A549 (cell line): ENCODE results near the gene ANKS1B. TPM values are rescaled to one million over a fixed set of nuclear protein-coding genes. Genes with fewer than 3 reads are reported as not detected.

Source experiments
- ATAC-seq, 2 experiments: fragments of 200-7000 bp in 1 of 2; fragments of >200 bp in 1 of 2; cut with Nextera tagmentation in 1 of 2; cut with Tn5 transposase in 1 of 2; 3 replicates each; pipeline versions ENCODE4 v1.8.0 to v1.9.1; 2018 to 2020; ENCODE audit warnings: mild to moderate bottlenecking in 1 of 2, moderate library complexity in 1 of 2
- CTCF ChIA-PET: fragments of 300-600 bp; sonication (Branson Sonifier 250); formaldehyde crosslinking; extraction: SDS; loops from one replicate; lab custom pipeline; 2021; ENCODE audit warnings: antibody characterized with exemption, inconsistent platforms; lab: Yijun Ruan, JAX
- POLR2A ChIA-PET: fragments of 350-600 bp; formaldehyde crosslinking; extraction: SDS; loops from one replicate; lab custom pipeline; 2021; ENCODE audit warnings: antibody characterized with exemption, inconsistent platforms; lab: Yijun Ruan, JAX
- DNase-seq, 2 experiments: peaks; one replicate each; pipeline versions ENCODE4 v3.0.0 to v3.0.0-alpha.2; 2011 to 2016; ENCODE audit warnings: low read depth in 1 of 2, low spot score in 1 of 2
- FAIRE-seq: peaks from 2 replicates; lab custom pipeline; 2011; peaks lifted over from hg19 to GRCh38; lab: Jason Lieb, UNC
- H3K27ac ChIP-seq, 2 experiments: fragments of >200 bp; sonication (Bioruptor Twin); formaldehyde crosslinking; 3 replicates each; pipeline ENCODE4 v1.5.1; 2016 to 2017
- H3K4me1 ChIP-seq: fragments of >200 bp; sonication (Bioruptor Twin); formaldehyde crosslinking; 3 replicates; pipeline ENCODE4 v1.6.1; 2016
- H3K4me2 ChIP-seq: fragments of >200 bp; sonication (Bioruptor Twin); formaldehyde crosslinking; 3 replicates; pipeline ENCODE4 v1.6.1; 2016
- H3K4me3 ChIP-seq: fragments of >200 bp; sonication (Bioruptor Twin); formaldehyde crosslinking; 3 replicates; pipeline ENCODE4 v1.5.1; 2016
- H3K9me3 ChIP-seq: fragments of >200 bp; sonication (Bioruptor Twin); formaldehyde crosslinking; 3 replicates; pipeline ENCODE4 v1.6.1; 2016
- ATOH8 ChIP-seq: fragments of 250-450 bp; sonication (Bioruptor Pico); IDR thresholded peaks from 2 replicates; pipeline ENCODE4 v1.5.0; 2020; ENCODE audit warnings: low read depth, mild to moderate bottlenecking, moderate library complexity
- BCL3 ChIP-seq: fragments of >200 bp; sonication (Bioruptor Twin); formaldehyde crosslinking; IDR thresholded peaks from 3 replicates; pipeline ENCODE4 v1.6.1; 2016
- CBX2 ChIP-seq: fragments of 200-600 bp; sonication (generic); IDR thresholded peaks from 2 replicates; pipeline ENCODE4 v1.6.1; 2016; ENCODE audit warnings: low read depth, mild to moderate bottlenecking, borderline replicate concordance
- CBX8 ChIP-seq: fragments of 200-600 bp; sonication (generic); IDR thresholded peaks from 2 replicates; pipeline ENCODE4 v1.6.1; 2016
- CEBPB ChIP-seq, 2 experiments: fragments of >200 bp in 1 of 2; sonication (Bioruptor Twin) in 1 of 2; formaldehyde crosslinking in 1 of 2; IDR thresholded peaks; 2 replicates each; pipeline ENCODE4 v1.6.1; 2012 to 2016
- CHD2 ChIP-seq: fragments of 150-350 bp; IDR thresholded peaks from 2 replicates; pipeline ENCODE4 v1.6.1; 2014; ENCODE audit warnings: low read length; ENCODE audit not compliant: partially characterized antibody
- CHD4 ChIP-seq: fragments of 200-600 bp; sonication (generic); IDR thresholded peaks from 2 replicates; pipeline ENCODE4 v1.6.1; 2016; ENCODE audit warnings: antibody characterized with exemption, mild to moderate bottlenecking, borderline replicate concordance
- ESRRA ChIP-seq: fragments of 150-350 bp; IDR thresholded peaks from 2 replicates; pipeline ENCODE4 v1.6.1; 2014; ENCODE audit warnings: mild to moderate bottlenecking, low read length, borderline replicate concordance
- FOSB ChIP-seq: fragments of 250-450 bp; sonication (Bioruptor Pico); IDR thresholded peaks from 2 replicates; pipeline ENCODE4 v1.5.0; 2020; ENCODE audit warnings: mild to moderate bottlenecking, moderate library complexity
- GATA3 ChIP-seq: IDR thresholded peaks from 2 replicates; pipeline ENCODE4 v1.6.1; 2012; ENCODE audit warnings: borderline replicate concordance
- HEYL ChIP-seq: fragments of 250-450 bp; sonication (Bioruptor Pico); IDR thresholded peaks from 2 replicates; pipeline ENCODE4 v1.8.0; 2021; ENCODE audit warnings: mild to moderate bottlenecking, moderate library complexity
- HOXA7 ChIP-seq: fragments of 250-450 bp; sonication (Bioruptor Pico); IDR thresholded peaks from 2 replicates; pipeline ENCODE4 v1.5.0; 2020; ENCODE audit warnings: mild to moderate bottlenecking, moderate library complexity
- JUN ChIP-seq, 2 experiments: fragments of >200 bp; sonication (Bioruptor Twin); formaldehyde crosslinking; IDR thresholded peaks; 2 replicates in 1 of 2; 3 replicates in 1 of 2; pipeline ENCODE4 v1.6.1; 2016 to 2017
- MAFK ChIP-seq: fragments of 450-650 bp; IDR thresholded peaks from 2 replicates; pipeline ENCODE4 v1.6.1; 2014; ENCODE audit not compliant: partially characterized antibody
- MAZ ChIP-seq: fragments of 150-350 bp; IDR thresholded peaks from 2 replicates; pipeline ENCODE4 v1.6.1; 2014; ENCODE audit warnings: antibody characterized with exemption, low read depth, low read length, borderline replicate concordance
- MYC ChIP-seq: IDR thresholded peaks from 2 replicates; pipeline ENCODE4 v1.6.1; 2012; ENCODE audit warnings: mild to moderate bottlenecking, inconsistent platforms, low read length, improper control_type of control experiment, borderline replicate concordance
- NFE2L2 ChIP-seq: fragments of 150-350 bp; conservative IDR thresholded peaks from 2 replicates; pipeline ENCODE4 v1.6.1; 2014; ENCODE audit warnings: low read length
- NR3C1 ChIP-seq: fragments of >200 bp; sonication (Bioruptor Twin); formaldehyde crosslinking; IDR thresholded peaks from 3 replicates; pipeline ENCODE4 v1.6.1; 2017
- PBX3 ChIP-seq: IDR thresholded peaks from 2 replicates; pipeline ENCODE4 v1.6.1; 2012
- PHF8 ChIP-seq: fragments of 200-600 bp; sonication (generic); IDR thresholded peaks from 2 replicates; pipeline ENCODE4 v1.6.1; 2016; ENCODE audit warnings: low read depth, mild to moderate bottlenecking, antibody characterized with exemption, moderate library complexity, borderline replicate concordance
- POLR2A ChIP-seq: IDR thresholded peaks from 2 replicates; pipeline ENCODE4 v1.6.1; 2012; ENCODE audit warnings: mild to moderate bottlenecking, low read length
- POLR2AphosphoS2 ChIP-seq: conservative IDR thresholded peaks from 2 replicates; pipeline ENCODE4 v1.6.1; 2012; ENCODE audit warnings: low read length, improper control_type of control experiment, inconsistent platforms
- RAD21 ChIP-seq, 2 experiments: fragments of >200 bp in 1 of 2; sonication (Bioruptor Twin) in 1 of 2; formaldehyde crosslinking in 1 of 2; IDR thresholded peaks in 1 of 2; conservative IDR thresholded peaks in 1 of 2; 2 replicates in 1 of 2; 3 replicates in 1 of 2; pipeline ENCODE4 v1.6.1; 2012 to 2018; ENCODE audit warnings: inconsistent platforms in 1 of 2
- RCOR1 ChIP-seq: fragments of 150-350 bp; IDR thresholded peaks from 2 replicates; pipeline ENCODE4 v1.6.1; 2014; ENCODE audit warnings: antibody characterized with exemption, low read length, low read depth
- TFCP2L1 ChIP-seq: fragments of 250-450 bp; sonication (Bioruptor Pico); IDR thresholded peaks from 2 replicates; pipeline ENCODE4 v1.5.0; 2021; ENCODE audit warnings: mild to moderate bottlenecking
- TP53 ChIP-seq: fragments of 250-450 bp; sonication (Bioruptor Pico); IDR thresholded peaks from 2 replicates; pipeline ENCODE4 v1.5.0; 2021; ENCODE audit warnings: mild to moderate bottlenecking, moderate library complexity
- ZC3H11A ChIP-seq: fragments of 450-650 bp; IDR thresholded peaks from 2 replicates; pipeline ENCODE4 v1.6.1; 2014; ENCODE audit warnings: antibody characterized with exemption, mild to moderate bottlenecking
- ZNF302 ChIP-seq: fragments of 250-450 bp; sonication (Bioruptor Pico); IDR thresholded peaks from 2 replicates; pipeline ENCODE4 v1.9.0; 2021; ENCODE audit warnings: inconsistent platforms, mild to moderate bottlenecking, moderate library complexity
- whole genome bisulfite sequencing: methylation state at CpG from one replicate; pipeline ENCODE4 v1.1.6; 2017; ENCODE audit errors: missing lambda C conversion rate; 5-methylcytosine and 5-hydroxymethylcytosine counted together
- polyA plus RNA-seq, 4 experiments: library from polyadenylated mRNA; depleted of rRNA in 3 of 4; stranded (reverse); fragments of >200 nt; fragmentation: RNase III in 1 of 4; extraction: RNeasy Plus Mini Kit Qiagen cat#74134 plus additional on column Dnase treatment in 1 of 4; gene quantifications; 2 replicates in 3 of 4; 3 replicates in 1 of 4; pipeline ENCODE4 v1.2.3, GENCODE V29; 2011 to 2017

Gene ANKS1B
- polyA plus RNA-seq, 2 of the 4 experiments (the other 2 are of a cell fraction), result 1.5 to 2.2 TPM

- ChIA-PET CTCF (interaction anchor here (0.5 kb wide), 1 partner anchor 530 kb away, joined by 3 read pairs; no protein-coding TSS in a partner anchor), POLR2A (no interaction called here)
- FAIRE-seq, result no peak
These were observed 1212.7 kb downstream of the ANKS1B start for GRCh38 chr12:98771811-98772752.

GRCh38 chr12:98770230-98770629 is 1214.5 kb downstream of the ANKS1B start:
- Histone ChIP-seq H3K27ac (no peak overlapping the region), H3K4me2 (no peak overlapping the region), H3K4me1 (peaks cover 4% of the 10 kb centered on the region; the same call in 1 of the 3 replicates), H3K4me3 (no peak overlapping the region)
- WGBS, result 84% methylated on average over 4 of the region's 4 CpGs
- DNase-seq (no peak), ATAC-seq (no peak), FAIRE-seq (no peak)
- POLR2A ChIA-PET, result no interaction called here
- CTCF ChIA-PET, result no interaction called here
- TF ChIP-seq ZNF302 (CRISPR knock-in tag), result no peak
- TF ChIP-seq MAFK, result no peak
- TF ChIP-seq, all 56 proteins: peak for 0
- no peaks in the 10 kb centered on the region for H3K9me3 ChIP-seq

More at GRCh38 chr12:98771811-98772752, 1212.7 kb downstream of the ANKS1B start:
- no peak overlapping the region for H3K4me3 ChIP-seq
- TF ChIP-seq CHD4 (no peak), JUN (IDR thresholded peaks at IDR 0.05) (no peak), CHD2 (no peak), MYC (no peak), MAZ (no peak), BCL3 (no peak), RCOR1 (no peak), HOXA7 (CRISPR knock-in tag) (no peak), ESRRA (no peak), ATOH8 (CRISPR knock-in tag) (no peak), TP53 (no peak), PBX3 (no peak)
- 71% methylated on average over 8 of the region's 8 CpGs for WGBS
- no peaks in the 10 kb centered on the region for H3K9me3 ChIP-seq
- no peak overlapping the region for H3K4me2 ChIP-seq
- ATAC-seq (no peak), DNase-seq (no peak)
- H3K4me1 ChIP-seq, result peaks cover 4% of the 10 kb centered on the region; the same call in 1 of the 3 replicates
- no peak overlapping the region for H3K27ac ChIP-seq

- FAIRE-seq (no peak), DNase-seq (no peak), ATAC-seq (no peak)
- Histone ChIP-seq H3K4me3 (no peak overlapping the region), H3K4me1 (peaks cover 4% of the 10 kb centered on the region; the same call in 1 of the 3 replicates), H3K9me3 (no peaks in the 10 kb centered on the region), H3K27ac (no peak overlapping the region), H3K4me2 (no peak overlapping the region)
- ChIA-PET POLR2A (no interaction called here), CTCF (interaction anchor here (0.6 kb wide), 1 partner anchor 170 kb away, joined by 3 read pairs; no protein-coding TSS in a partner anchor)
- TF ChIP-seq HEYL (CRISPR knock-in tag), result no peak
- TF ChIP-seq PHF8, result no peak
- no peak for TF ChIP-seq CBX8
- TF ChIP-seq MAFK, result no peak
- no peak for TF ChIP-seq ZC3H11A
- no peak for TF ChIP-seq NR3C1
- TF ChIP-seq BCL3, result no peak
- TF ChIP-seq POLR2AphosphoS2, result no peak
- TF ChIP-seq CHD2, result no peak
- TF ChIP-seq POLR2A, result no peak
- TF ChIP-seq FOSB (CRISPR knock-in tag), result no peak
- no peak for TF ChIP-seq CBX2
- no peak for TF ChIP-seq GATA3
- no peak for TF ChIP-seq RAD21 (conservative IDR thresholded peaks at IDR 0.05 in 1 of 2, IDR thresholded peaks at IDR 0.05 in 1 of 2)
- no peak for TF ChIP-seq TFCP2L1 (CRISPR knock-in tag)
- TF ChIP-seq PBX3, result no peak
- no peak for TF ChIP-seq CEBPB (IDR thresholded peaks at IDR 0.05)
- no peak for TF ChIP-seq NFE2L2
- no peak for TF ChIP-seq ESRRA
These were observed 1215.7 kb downstream of the ANKS1B start for GRCh38 chr12:98769068-98769467.
